D721Med (cell line): ENCODE data around the gene RPL35A.
A peak's percentile ranks its signal among the peaks of the same experiment; 100 is the strongest.
"Not testable (repeated sequence)": the region's sequence is repeated elsewhere in the genome, so short reads cannot be mapped to it uniquely, and the experiment has no call there.

Experiments
- DNase-seq: peaks from one replicate; pipeline ENCODE4 v3.0.0; 2011; ENCODE audit warnings: low spot score; ENCODE audit not compliant: insufficient read length
- FAIRE-seq: peaks from 2 replicates; lab custom pipeline; 2011; peaks lifted over from hg19 to GRCh38; lab: Jason Lieb, UNC
- TF ChIP-seq, protein P1 (sequence below): IDR thresholded peaks from 2 replicates; pipeline ENCODE4 v1.5.1; 2012; ENCODE audit warnings: mild to moderate bottlenecking, control low read depth; ENCODE audit not compliant: insufficient read depth; ENCODE audit errors: missing control alignments

RPL35A gene

DNA sequence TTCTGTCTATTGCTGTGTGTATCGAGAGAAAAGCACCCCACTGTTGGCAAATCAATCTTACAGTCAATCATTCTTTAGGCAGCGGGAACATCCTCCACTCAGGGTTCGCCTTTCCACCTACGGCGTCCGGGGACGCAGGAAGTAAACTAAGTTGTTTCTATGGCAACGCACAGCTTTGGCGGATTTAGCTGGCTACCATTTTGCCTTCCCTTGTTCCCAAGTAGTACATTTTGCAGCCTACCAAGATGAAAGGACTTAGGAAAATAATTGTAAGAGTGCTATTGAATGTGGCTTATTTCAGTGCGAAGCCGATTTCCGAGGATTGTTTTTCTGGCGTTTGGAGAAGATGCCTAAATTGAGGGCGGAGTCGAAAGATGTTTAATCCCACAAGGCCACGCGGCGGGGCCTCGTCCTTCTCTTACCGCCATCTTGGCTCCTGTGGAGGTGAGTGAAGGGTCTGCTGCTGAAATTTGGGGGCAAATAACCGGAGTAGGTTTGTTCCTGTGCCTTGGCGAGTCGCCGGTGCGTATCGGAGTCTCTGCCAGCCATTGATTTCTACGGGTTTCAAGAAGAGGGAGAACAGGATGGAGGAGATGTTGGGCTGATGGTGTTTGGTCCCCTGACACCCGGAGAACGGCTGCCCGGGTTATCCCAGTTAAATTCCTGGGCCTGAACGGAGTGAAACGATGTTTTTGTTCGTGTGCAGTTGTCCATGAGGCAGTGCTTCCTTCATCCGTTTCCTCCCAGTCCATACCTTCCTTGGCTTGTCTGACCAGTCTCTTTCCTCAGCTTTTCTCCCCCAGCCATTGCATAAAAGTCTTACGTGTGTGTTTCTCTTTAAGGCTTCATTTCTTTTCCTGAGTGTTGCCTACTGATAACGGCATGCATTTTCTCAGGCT is at the start of gene RPL35A:
TSS of gene RPL35A (plus strand) at position 413 of the 899 bp plus-strand sequence. CDS start 778 bp downstream, outside the sequence.
- TF ChIP-seq, protein P1, sequence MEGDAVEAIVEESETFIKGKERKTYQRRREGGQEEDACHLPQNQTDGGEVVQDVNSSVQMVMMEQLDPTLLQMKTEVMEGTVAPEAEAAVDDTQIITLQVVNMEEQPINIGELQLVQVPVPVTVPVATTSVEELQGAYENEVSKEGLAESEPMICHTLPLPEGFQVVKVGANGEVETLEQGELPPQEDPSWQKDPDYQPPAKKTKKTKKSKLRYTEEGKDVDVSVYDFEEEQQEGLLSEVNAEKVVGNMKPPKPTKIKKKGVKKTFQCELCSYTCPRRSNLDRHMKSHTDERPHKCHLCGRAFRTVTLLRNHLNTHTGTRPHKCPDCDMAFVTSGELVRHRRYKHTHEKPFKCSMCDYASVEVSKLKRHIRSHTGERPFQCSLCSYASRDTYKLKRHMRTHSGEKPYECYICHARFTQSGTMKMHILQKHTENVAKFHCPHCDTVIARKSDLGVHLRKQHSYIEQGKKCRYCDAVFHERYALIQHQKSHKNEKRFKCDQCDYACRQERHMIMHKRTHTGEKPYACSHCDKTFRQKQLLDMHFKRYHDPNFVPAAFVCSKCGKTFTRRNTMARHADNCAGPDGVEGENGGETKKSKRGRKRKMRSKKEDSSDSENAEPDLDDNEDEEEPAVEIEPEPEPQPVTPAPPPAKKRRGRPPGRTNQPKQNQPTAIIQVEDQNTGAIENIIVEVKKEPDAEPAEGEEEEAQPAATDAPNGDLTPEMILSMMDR: no peak
- FAIRE-seq (no peak), DNase-seq (peak; percentile 46)

DNA sequence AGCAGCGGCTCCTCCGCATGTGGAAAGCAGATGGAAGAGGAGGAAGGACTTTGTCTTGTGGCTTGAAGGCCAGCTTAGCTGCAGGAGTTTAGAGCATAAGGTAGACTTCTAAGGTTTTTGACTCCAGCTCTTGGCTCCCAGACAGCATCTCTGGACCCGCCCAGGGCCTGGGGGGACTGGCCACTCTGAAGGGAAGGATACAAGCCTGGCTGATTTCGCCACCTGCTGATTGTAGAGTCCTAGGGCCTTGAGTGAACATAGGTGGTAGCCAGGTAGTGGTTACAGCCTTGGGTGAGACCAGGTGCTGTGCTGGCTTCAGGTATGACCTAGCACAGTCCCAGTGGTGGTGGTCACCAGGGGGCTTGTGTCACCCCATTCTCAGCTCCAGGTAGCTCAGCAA is 48.4 kb upstream of the RPL35A start:
- DNase-seq (no peak), FAIRE-seq (no peak)
- TF ChIP-seq, protein P1: no peak

DNA sequence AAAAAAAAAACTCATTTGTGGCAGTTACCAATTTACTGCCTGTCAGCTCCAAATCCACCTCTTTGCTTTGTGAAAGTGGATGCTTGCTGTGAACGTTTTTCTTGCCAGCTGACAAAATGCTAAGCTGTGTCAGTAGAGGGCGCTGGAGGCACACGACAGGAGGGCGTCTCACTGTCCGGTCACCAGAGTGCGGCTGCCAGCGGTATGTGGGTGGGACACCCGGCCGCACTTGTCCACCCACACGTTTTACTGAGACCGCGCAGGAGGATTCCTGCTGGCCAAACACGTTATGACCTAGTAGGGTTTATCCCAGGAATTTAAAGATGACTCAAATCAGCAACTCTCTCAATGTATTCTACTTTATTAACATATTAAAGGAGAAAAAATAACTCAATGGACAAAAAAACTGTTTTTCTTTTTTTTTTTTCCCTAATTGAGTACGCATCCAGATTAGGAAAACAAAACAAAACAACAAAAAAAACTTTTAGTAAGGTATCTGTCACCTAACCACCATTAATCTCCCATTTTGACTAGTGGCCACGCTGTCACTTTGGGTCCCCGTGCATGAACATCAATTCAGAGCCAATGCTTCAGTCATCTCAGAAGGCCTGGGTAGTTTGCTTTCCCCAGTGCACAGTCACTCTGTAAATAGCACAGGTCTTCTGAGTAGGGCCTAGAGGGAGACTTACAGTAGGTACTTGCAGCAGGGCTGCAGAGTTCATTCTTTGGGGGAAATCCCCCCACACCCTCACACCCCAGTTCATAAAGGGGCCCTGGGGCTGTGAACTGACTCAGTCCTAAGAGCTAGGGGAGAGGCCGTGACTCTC is 43.8 kb upstream of the RPL35A start:
- peak; percentile 25 for DNase-seq
- no peak for FAIRE-seq
- TF ChIP-seq, protein P1: peak; percentile 98

DNA sequence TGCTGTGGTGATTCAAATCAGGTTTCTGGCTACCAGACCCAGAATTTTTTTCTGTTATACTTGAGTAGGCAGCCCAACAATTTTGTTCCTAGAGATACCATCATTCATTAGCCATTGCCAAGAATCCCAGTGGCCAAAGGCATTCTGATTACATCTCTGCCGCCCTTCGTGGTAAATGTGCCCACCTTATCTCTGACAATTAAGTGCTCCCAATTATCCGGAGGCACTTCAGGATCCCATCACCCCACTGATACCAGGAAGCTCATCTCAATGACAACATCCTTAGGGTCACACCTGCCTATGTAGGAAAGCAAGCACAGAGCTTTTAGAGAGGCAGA is 43.2 kb upstream of the RPL35A start:
- FAIRE-seq (no peak), DNase-seq (no peak)
- TF ChIP-seq, protein P1: no peak

DNA sequence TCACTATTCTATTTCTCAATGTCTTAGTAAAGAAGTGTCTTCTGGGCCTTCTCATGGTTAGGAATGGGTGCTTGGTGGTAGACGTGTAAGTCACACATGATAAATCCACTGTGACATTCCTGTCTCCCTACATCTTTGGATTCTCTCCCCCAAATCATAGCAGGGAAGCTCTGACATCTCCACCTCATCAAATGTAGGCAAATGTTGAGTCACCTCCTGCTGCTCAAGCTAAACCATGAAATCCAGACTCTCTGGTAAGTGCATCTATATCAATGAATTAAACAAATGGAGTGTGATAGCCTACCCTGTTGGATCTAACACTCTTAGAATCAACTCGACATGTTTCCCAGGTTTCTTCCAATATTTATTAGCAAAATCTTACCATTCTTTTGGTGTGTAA is 42.8 kb upstream of the RPL35A start:
- TF ChIP-seq, protein P1: no peak
- FAIRE-seq (no peak), DNase-seq (no peak)

DNA sequence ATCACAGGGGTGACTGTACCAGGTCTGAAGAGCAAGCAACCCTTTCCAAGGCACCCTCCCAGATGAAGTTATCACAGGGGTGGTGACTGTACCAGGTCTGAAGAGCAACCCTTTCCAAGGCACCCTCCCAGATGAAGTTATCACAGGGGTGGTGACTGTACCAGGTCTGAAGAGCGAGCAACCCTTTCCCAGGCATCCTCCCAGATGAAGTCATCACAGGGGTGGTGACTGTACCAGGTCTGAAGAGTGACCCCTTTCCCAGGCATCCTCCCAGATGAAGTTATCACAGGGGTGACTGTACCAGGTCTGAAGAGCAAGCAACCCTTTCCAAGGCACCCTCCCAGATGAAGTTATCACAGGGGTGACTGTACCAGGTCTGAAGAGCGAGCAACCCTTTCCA is 41.4 kb upstream of the RPL35A start:
- not testable (repeated sequence) for DNase-seq, FAIRE-seq

DNA sequence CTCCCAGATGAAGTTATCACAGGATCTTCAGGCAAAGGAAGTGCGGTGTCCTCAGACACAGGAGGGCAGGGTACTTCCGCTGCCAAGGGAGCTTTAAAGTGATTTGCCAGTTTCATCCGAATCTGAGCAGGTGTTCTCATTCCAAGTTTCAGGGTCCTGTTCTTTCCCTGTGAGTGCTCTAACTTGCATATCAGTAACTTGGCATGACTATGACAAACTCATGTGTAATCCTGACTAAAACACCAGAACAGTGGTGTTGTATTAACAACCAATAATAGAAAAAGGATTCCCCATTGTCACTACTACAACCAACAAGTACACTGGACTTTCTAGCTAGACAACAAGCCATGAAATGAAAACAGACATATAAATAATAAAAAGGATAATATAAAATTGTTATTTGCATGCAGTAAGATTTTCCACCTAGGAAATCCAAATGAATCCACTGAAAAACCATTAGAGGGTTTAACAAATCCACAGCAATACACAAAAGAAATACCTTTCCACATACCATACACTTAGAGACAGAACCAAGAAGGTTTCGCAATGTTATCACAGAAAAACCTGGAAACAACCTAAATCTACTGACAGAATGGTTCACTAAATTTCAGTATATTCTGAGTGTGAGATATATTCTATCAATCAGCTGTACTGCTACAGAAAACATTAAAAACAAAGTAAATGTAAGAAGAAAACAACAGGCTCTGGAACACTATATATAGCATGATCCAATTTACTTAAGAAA is 40.9 kb upstream of the RPL35A start:
- TF ChIP-seq, protein P1: no peak
- FAIRE-seq: no peak
- no peak for DNase-seq
